ENCODE data around the gene SMDT1.
"Not testable (repeated sequence)": the region's sequence is repeated elsewhere in the genome, so short reads cannot be mapped to it uniquely, and the experiment has no call there.

The SMDT1 gene

DNA sequence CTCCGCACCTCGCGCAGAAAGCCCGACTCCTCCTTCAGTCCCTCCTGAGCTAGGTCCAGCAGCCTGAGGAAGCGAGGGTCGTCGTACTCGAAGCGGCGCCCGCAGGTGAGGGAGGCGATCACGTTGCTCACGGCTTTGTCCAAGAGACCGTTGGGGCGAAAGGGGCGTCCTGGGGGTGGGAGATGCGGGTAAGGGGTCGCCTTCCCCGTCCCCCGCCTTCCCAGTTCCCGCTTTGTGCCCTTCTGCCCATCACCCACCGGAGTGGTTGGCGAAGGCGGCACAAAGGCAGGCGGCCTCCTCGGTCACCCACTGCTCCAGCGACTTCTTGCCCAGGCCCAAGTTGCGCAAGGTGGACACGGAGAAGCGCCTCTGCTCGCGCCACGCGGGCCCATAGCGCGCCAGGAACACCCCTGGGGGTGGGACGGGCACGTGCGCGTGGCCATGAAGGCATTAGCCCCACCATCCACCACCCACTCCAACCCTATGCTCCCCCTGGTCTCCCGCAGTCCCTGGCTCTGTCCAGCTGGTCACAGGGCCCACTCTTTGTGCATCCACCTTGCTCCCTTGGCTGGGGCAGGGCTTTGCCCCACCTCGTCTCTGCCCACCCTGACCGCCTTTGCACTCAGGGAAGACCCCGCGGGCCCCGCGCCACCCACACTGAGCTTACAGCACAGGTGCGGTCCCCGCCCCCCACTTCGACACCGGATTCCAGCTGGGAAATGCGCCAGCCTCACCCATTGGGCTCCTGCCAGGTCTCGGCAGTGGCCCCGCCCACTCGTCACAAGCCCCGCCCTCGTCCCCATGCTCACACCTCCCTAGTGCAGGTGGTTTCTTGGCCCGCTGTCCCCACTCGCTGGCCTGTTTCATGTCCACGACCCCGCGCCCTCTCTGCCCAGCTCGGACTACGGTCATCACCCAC lies 49.5 kb downstream of the SMDT1 start:
- not testable (repeated sequence) for H3K27ac ChIP-seq (ENCODE audit: insufficient read depth, low read length, poor library complexity, severe bottlenecking); H3K36me3 ChIP-seq (ENCODE audit: control insufficient read depth, insufficient read depth, low read length); DNase-seq; H3K4me1 ChIP-seq (ENCODE audit: control insufficient read depth, insufficient read depth, low read length, poor library complexity, severe bottlenecking); H3K27me3 ChIP-seq (replicated peaks; ENCODE audit: control insufficient read depth, insufficient read depth, low read length, poor library complexity, severe bottlenecking); H3K9me3 ChIP-seq (ENCODE audit: control insufficient read depth, low read length); H3K4me3 ChIP-seq (ENCODE audit: insufficient read depth, low read depth, low read length, poor library complexity, severe bottlenecking)

DNA sequence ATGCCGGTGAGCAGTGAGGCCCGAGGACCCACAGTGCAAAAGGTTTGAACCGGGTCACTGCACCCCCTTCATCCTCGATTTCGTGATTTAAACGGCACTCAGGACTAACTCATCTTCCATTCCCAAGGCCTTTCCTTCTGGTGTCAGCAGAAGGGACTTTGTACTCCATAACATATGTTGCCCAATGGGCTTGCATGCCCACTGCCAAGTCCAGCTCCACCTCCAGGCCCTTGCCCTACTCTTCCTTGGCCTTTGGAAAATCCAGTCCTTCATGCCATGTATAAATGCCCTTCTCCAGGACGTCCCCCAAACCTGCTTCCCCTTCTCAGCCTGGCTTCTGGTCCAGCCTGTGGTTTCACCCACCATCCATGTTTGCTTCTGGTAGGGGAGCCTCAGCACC lies 50.7 kb downstream of the SMDT1 start:
- H3K27ac ChIP-seq (ENCODE audit: insufficient read depth, low read length, poor library complexity, severe bottlenecking); H3K4me1 ChIP-seq (ENCODE audit: control insufficient read depth, insufficient read depth, low read length, poor library complexity, severe bottlenecking); H3K9me3 ChIP-seq (ENCODE audit: control insufficient read depth, low read length); H3K4me3 ChIP-seq (ENCODE audit: insufficient read depth, low read depth, low read length, poor library complexity, severe bottlenecking); H3K27me3 ChIP-seq (replicated peaks; ENCODE audit: control insufficient read depth, insufficient read depth, low read length, poor library complexity, severe bottlenecking); H3K36me3 ChIP-seq (ENCODE audit: control insufficient read depth, insufficient read depth, low read length); DNase-seq: not testable (repeated sequence)

DNA sequence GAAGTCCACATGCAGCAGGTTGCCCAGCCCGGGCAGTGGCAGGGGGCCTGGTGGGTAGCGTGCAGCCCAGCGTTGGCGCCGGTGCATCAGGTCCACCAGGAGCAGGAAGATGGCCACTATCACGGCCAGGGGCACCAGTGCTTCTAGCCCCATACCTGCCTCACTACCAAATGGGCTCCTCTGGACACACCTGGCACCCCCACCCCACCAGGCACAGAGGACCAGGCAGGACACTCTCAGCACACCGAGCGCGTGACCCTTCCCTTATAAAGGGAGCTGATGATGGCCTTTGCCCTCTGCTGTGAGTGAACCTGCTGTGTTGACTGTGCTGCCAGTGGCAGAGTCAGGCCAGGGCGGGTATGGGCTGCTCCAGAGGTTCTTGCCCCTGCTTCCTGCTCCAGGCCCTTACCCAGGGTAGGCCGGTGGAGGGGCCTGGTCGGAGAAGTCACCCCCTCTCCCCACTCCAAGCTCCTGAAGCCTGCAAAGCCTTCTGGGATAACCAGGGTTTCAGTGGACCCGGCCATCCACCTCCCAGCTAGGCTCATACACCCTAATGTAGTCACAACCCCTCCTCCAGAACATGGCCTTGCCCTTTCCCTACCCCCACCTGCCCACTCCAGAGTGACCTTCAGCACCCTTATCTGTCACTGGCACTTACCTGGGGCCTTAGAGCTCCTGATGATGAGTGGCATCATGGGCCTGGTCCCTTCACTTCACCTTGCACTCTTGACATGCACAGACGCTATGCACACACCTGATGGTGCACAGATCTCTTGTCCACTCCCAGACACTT lies 51.3 kb downstream of the SMDT1 start, which contains the start of gene CYP2D6:
Gene CYP2D6 (minus strand): TSS at position 172 of the 793 bp plus-strand sequence. CDS start 19 bp downstream, at position 153.
- not testable (repeated sequence) for H3K27ac ChIP-seq (ENCODE audit: insufficient read depth, low read length, poor library complexity, severe bottlenecking); DNase-seq; H3K4me3 ChIP-seq (ENCODE audit: insufficient read depth, low read depth, low read length, poor library complexity, severe bottlenecking); H3K36me3 ChIP-seq (ENCODE audit: control insufficient read depth, insufficient read depth, low read length); H3K4me1 ChIP-seq (ENCODE audit: control insufficient read depth, insufficient read depth, low read length, poor library complexity, severe bottlenecking); H3K9me3 ChIP-seq (ENCODE audit: control insufficient read depth, low read length); H3K27me3 ChIP-seq (replicated peaks; ENCODE audit: control insufficient read depth, insufficient read depth, low read length, poor library complexity, severe bottlenecking)

DNA sequence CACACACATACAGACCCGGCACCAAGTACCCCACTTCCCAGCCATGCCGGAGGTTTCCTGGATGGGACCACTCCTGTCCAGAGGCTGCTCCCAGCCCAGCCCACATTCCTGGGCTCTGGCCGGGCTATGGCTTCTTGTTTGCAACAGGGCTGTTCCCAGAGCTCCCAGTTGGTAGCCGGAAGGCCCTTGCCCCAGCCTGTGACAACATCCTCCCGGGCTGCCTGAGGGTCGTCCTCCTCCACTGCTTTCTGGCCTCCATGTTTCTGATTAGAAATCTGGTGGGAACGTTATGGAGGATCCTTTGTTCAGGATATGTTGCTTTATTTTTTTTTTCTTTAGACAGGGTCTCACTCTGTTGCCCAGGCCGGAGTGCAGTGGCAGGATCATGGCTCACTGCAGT lies 52.1 kb downstream of the SMDT1 start:
- no peaks in the 10 kb centered on the region for H3K9me3 ChIP-seq (ENCODE audit: control insufficient read depth, low read length)
- no peaks in the 10 kb centered on the region for H3K4me1 ChIP-seq (ENCODE audit: control insufficient read depth, insufficient read depth, low read length, poor library complexity, severe bottlenecking)
- DNase-seq = no peak
- H3K27ac ChIP-seq (ENCODE audit: insufficient read depth, low read length, poor library complexity, severe bottlenecking) = no peak overlapping the region
- no peaks in the 10 kb centered on the region for H3K36me3 ChIP-seq (ENCODE audit: control insufficient read depth, insufficient read depth, low read length)
- H3K4me3 ChIP-seq (ENCODE audit: insufficient read depth, low read depth, low read length, poor library complexity, severe bottlenecking) = no peak overlapping the region
- H3K27me3 ChIP-seq (replicated peaks; ENCODE audit: control insufficient read depth, insufficient read depth, low read length, poor library complexity, severe bottlenecking) = no peaks in the 10 kb centered on the region

DNA sequence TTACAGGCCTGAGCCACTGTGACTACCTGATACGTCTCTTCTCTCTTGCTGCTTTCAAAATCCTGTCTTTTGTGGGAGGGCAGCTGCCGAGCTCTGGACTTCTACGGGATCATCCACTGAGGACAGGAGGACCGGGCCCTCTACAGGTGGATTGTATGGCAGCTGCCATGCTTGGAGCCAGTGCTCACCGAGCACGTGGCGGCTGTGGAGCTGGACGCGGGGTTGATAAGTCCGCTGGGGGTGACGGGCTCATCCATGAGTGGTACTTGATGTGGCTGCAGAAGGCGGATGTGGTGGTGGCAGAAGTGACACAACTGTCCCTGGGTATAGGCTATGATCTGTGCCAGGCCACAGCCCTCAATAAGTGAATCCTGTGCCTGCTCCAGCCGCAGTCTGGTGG lies 53.0 kb downstream of the SMDT1 start:
- no peaks in the 10 kb centered on the region for H3K9me3 ChIP-seq (ENCODE audit: control insufficient read depth, low read length)
- H3K4me3 ChIP-seq (ENCODE audit: insufficient read depth, low read depth, low read length, poor library complexity, severe bottlenecking) = no peak overlapping the region
- no peaks in the 10 kb centered on the region for H3K27me3 ChIP-seq (replicated peaks; ENCODE audit: control insufficient read depth, insufficient read depth, low read length, poor library complexity, severe bottlenecking)
- no peaks in the 10 kb centered on the region for H3K4me1 ChIP-seq (ENCODE audit: control insufficient read depth, insufficient read depth, low read length, poor library complexity, severe bottlenecking)
- no peaks in the 10 kb centered on the region for H3K36me3 ChIP-seq (ENCODE audit: control insufficient read depth, insufficient read depth, low read length)
- no peak overlapping the region for H3K27ac ChIP-seq (ENCODE audit: insufficient read depth, low read length, poor library complexity, severe bottlenecking)
- DNase-seq = no peak
